ENCODE data around the gene AP1AR. TPM values are rescaled to one million over a fixed set of nuclear protein-coding genes. Genes with fewer than 3 reads are reported as not detected.
"Not testable (repeated sequence)": the region's sequence is repeated elsewhere in the genome, so short reads cannot be mapped to it uniquely, and the experiment has no call there.

The AP1AR gene
- total RNA-seq, 4 donors from 2014 or later = 18.2 to 46.1 (median 32.5) TPM

DNA sequence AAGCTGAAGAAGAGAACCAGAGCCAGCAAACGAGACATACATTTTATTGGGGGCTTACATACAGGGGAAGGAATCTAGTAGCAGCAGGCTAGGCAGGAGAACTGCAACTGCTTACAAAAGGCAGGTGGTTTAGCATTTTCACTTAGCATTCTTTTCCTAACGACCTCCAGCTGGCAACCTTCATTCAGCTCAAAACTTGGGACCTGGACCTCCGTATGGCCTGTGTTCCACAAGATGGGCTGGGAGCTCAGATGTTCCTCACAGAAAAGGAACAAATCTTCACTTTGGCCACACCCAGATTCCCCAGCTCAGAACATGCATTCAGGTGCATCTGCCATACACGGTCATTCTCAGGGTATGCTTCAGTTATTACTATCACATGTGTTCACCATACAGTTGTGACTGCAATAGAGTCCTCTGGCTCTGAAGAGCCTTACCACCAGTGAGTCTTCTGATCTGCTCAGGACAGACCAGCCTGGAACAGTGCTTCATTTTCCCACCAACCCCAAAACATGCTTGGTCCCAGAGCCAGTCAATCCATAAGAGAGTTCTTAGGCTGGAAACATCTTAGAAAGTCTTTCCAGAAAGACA, 29.6 kb upstream of the AP1AR start:
- Histone ChIP-seq H3K36me3 (no peaks in the 10 kb centered on the region), H3K27ac (no peak overlapping the region), H3K4me3 (no peak overlapping the region), H3K9me3 (no peaks in the 10 kb centered on the region), H3K27me3 (no peaks in the 10 kb centered on the region), H3K4me1 (no peaks in the 10 kb centered on the region)
- no peak for DNase-seq
- TF ChIP-seq POLR2A (IDR thresholded peaks at IDR 0.05) = no peak
- TF ChIP-seq, protein P1, sequence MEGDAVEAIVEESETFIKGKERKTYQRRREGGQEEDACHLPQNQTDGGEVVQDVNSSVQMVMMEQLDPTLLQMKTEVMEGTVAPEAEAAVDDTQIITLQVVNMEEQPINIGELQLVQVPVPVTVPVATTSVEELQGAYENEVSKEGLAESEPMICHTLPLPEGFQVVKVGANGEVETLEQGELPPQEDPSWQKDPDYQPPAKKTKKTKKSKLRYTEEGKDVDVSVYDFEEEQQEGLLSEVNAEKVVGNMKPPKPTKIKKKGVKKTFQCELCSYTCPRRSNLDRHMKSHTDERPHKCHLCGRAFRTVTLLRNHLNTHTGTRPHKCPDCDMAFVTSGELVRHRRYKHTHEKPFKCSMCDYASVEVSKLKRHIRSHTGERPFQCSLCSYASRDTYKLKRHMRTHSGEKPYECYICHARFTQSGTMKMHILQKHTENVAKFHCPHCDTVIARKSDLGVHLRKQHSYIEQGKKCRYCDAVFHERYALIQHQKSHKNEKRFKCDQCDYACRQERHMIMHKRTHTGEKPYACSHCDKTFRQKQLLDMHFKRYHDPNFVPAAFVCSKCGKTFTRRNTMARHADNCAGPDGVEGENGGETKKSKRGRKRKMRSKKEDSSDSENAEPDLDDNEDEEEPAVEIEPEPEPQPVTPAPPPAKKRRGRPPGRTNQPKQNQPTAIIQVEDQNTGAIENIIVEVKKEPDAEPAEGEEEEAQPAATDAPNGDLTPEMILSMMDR (IDR thresholded peaks at IDR 0.05) = no peak

DNA sequence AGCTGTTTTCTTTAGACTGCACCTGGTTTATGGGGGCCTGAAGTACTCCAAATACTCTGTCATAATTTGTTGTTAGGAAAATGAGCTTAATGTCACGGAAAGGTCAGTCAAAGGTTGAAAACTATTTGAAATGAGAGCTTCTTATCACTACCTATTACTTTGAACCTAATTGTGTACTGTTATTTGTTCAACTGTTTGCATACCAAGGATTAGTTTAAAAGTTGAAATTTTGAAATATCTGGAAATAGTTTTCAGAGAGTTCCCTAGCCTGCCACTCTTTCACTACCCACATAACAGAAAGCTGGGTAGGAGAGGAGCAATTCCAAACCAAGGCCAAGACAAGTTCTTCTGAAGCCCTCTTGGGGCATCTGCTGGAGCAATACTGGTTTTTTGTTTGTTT, 28.0 kb upstream of the AP1AR start:
- no peak for DNase-seq
- H3K36me3 ChIP-seq = no peaks in the 10 kb centered on the region
- H3K27ac ChIP-seq = no peak overlapping the region
- no peak overlapping the region for H3K4me3 ChIP-seq
- H3K9me3 ChIP-seq = no peaks in the 10 kb centered on the region
- no peaks in the 10 kb centered on the region for H3K4me1 ChIP-seq
- TF ChIP-seq, protein P1 (IDR thresholded peaks at IDR 0.05) = no peak
- no peaks in the 10 kb centered on the region for H3K27me3 ChIP-seq

DNA sequence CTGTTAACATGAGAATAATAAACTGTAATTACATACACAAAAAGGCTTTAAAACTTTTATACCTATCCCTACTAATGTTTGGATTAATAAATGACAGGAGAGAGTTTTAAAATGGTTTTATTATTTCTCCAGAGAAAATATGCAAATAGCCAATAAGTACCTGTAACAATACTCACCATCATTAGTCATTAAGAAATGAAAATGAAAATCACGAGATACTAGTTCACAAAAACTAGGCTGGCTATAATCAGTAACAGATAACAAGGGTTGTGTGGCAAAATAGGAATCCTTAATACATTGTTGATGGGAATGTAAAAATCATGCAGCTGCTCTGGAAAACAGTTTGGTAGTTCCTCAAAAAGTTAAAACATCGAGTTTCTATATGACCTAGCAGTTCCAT, 25.2 kb upstream of the AP1AR start:
- no peaks in the 10 kb centered on the region for H3K36me3 ChIP-seq
- no peak overlapping the region for H3K4me3 ChIP-seq
- H3K4me1 ChIP-seq = no peaks in the 10 kb centered on the region
- no peak for TF ChIP-seq POLR2A (IDR thresholded peaks at IDR 0.05)
- TF ChIP-seq, protein P1 (IDR thresholded peaks at IDR 0.05) = no peak
- DNase-seq = no peak
- no peaks in the 10 kb centered on the region for H3K27me3 ChIP-seq
- H3K27ac ChIP-seq = no peak overlapping the region
- H3K9me3 ChIP-seq = no peaks in the 10 kb centered on the region

DNA sequence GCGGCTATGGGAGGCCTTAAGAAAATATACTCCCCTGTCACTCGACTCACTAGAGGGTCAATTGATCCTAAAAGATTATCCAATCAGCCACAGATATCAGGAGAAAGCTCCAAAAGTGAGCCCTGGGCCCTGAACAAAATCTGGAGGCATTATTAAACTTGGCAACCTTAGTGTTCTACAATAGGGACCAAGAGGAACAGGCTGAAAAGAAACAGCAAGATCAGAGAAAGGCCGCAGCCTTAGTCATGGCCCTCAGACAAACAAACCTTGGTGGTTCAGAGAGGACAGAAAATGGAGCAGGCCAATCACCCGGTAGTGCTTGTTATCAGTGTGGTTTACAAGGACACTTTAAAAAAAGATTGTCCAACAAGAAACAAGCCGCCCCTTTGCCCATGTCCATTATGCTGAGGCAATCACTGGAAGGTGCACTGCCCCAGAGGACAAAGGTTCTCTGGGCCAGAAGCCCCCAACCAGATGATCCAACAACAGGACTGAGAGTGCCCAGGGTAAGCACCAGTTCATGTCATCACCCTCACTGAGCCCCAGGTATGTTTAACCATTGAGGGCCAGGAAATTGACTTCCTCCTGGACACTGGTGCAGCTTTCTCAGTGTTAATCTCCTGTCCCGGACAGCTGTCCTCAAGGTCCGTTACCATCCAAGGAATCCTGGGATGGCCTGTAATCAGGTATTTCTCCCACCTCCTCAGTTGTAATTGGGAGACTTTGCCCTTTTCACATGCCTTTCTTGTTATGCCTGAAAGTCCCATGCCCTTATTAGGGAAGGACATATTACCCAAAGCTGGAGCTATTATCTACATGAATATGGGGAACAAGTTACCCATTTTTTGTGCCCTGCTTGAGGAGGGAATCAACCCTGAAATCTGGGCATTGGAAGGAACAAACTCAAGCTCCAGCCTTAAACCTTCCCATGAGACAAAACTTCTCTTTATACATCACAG, 23.2 kb upstream of the AP1AR start:
- not testable (repeated sequence) for DNase-seq, H3K4me1 ChIP-seq, H3K27ac ChIP-seq, H3K36me3 ChIP-seq, H3K27me3 ChIP-seq, H3K4me3 ChIP-seq, H3K9me3 ChIP-seq

DNA sequence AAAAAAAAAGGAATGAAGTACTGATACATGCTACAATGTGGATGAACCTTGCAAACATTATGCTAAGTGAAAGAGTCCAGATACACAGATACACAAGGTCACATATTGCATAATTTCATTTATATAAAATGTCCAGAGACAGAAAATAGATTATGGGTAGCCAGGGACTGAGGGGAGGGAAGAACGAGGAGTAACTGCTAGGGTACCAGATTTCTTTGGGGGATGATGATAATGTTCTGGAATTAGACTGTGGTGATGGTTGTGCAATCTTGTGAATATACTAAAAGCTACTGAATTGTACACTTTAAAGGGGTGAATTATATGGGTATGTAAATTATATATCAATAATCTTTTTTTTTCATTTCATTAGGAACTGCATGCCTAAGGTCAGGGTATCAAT, 20.8 kb upstream of the AP1AR start:
- no peaks in the 10 kb centered on the region for H3K36me3 ChIP-seq
- no peak overlapping the region for H3K4me3 ChIP-seq
- no peak for DNase-seq
- H3K9me3 ChIP-seq = no peaks in the 10 kb centered on the region
- no peaks in the 10 kb centered on the region for H3K27me3 ChIP-seq
- H3K27ac ChIP-seq = no peak overlapping the region
- H3K4me1 ChIP-seq = no peaks in the 10 kb centered on the region
- no peak for TF ChIP-seq POLR2A (IDR thresholded peaks at IDR 0.05)
- TF ChIP-seq, protein P1 (IDR thresholded peaks at IDR 0.05) = no peak

GRCh38 chr4:112213091-112213490, 18.5 kb upstream of the AP1AR start:
- Histone ChIP-seq H3K27me3 (no peaks in the 10 kb centered on the region), H3K9me3 (no peaks in the 10 kb centered on the region), H3K36me3 (no peaks in the 10 kb centered on the region), H3K27ac (no peak overlapping the region), H3K4me3 (no peak overlapping the region), H3K4me1 (no peaks in the 10 kb centered on the region)
- DNase-seq = peak in 2 of 3 donors; percentile 59 to 63
- TF ChIP-seq, protein P1 (IDR thresholded peaks at IDR 0.05) = no peak
- no peak for TF ChIP-seq POLR2A (IDR thresholded peaks at IDR 0.05)

Data from Peyer's patch (tissue), 4 donors.